ENCODE measurements around the gene GFY.

GRCh38 chr19:49441210-49441959, 16.2 kb downstream of the GFY start, which contains the start of gene SLC17A7:
- TF ChIP-seq CTCF (conservative IDR thresholded peaks at IDR 0.05; ENCODE audit: low read depth in 2 of 2): no peak
- no peak for TF ChIP-seq REST (IDR thresholded peaks at IDR 0.05; ENCODE audit: unreplicated experiment)
- no peak for TF ChIP-seq EZH2 (IDR thresholded peaks at IDR 0.05; ENCODE audit: low read depth, unreplicated experiment)
- TF ChIP-seq POLR2AphosphoS5 (IDR thresholded peaks at IDR 0.05; ENCODE audit: low read depth): no peak
- no peak for TF ChIP-seq CREB1 (CRISPR knock-in tag; IDR thresholded peaks at IDR 0.05; ENCODE audit: low read depth)
- TF ChIP-seq ZNF331 (CRISPR knock-in tag; IDR thresholded peaks at IDR 0.05; ENCODE audit: low read depth): no peak
- TF ChIP-seq, protein P1, sequence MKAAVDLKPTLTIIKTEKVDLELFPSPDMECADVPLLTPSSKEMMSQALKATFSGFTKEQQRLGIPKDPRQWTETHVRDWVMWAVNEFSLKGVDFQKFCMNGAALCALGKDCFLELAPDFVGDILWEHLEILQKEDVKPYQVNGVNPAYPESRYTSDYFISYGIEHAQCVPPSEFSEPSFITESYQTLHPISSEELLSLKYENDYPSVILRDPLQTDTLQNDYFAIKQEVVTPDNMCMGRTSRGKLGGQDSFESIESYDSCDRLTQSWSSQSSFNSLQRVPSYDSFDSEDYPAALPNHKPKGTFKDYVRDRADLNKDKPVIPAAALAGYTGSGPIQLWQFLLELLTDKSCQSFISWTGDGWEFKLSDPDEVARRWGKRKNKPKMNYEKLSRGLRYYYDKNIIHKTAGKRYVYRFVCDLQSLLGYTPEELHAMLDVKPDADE (IDR thresholded peaks at IDR 0.05): no peak
- TF ChIP-seq NANOG (IDR thresholded peaks at IDR 0.05; ENCODE audit: borderline replicate concordance): no peak
- TF ChIP-seq EZH2phosphoT487 (IDR thresholded peaks at IDR 0.05; ENCODE audit: unreplicated experiment): no peak
